ENCODE measurements around the gene MAP4K5.
"Not testable (repeated sequence)": the region's sequence is repeated elsewhere in the genome, so short reads cannot be mapped to it uniquely, and the experiment has no call there.

Gene MAP4K5

GRCh38 chr14:50532502-50533240 lies at the start of gene MAP4K5:
Gene MAP4K5 (minus strand): TSS chr14:50532569. CDS start chr14:50532049, 520 bp downstream.
- peak; percentile 65 for DNase-seq (ENCODE audit: low read depth)

- DNase-seq (ENCODE audit: low read depth): no peak
Observed at GRCh38 chr14:50578433-50578832, 46.1 kb upstream of the MAP4K5 start.

- DNase-seq (ENCODE audit: low read depth): no peak
Observed at GRCh38 chr14:50577982-50578381, 45.6 kb upstream of the MAP4K5 start.

- DNase-seq (ENCODE audit: low read depth): no peak
Observed at GRCh38 chr14:50575769-50576168, 43.4 kb upstream of the MAP4K5 start.

GRCh38 chr14:50573862-50574261 lies 41.5 kb upstream of the MAP4K5 start:
- no peak for DNase-seq (ENCODE audit: low read depth)

- DNase-seq (ENCODE audit: low read depth): no peak
Observed at GRCh38 chr14:50569714-50570274, 37.4 kb upstream of the MAP4K5 start.

- DNase-seq (ENCODE audit: low read depth): no peak
Observed at GRCh38 chr14:50562841-50563240, 30.5 kb upstream of the MAP4K5 start.

- DNase-seq (ENCODE audit: low read depth): no peak
Observed at GRCh38 chr14:50560931-50561285, 28.5 kb upstream of the MAP4K5 start.

- no peak for DNase-seq (ENCODE audit: low read depth)
Observed at GRCh38 chr14:50559990-50560930, 27.9 kb upstream of the MAP4K5 start, which contains the start of gene ATL1. Gene ATL1 (plus strand): TSS chr14:50560145. CDS start chr14:50560266, 121 bp downstream.

- not testable (repeated sequence) for DNase-seq (ENCODE audit: low read depth)
Observed at GRCh38 chr14:50552796-50553195, 20.4 kb upstream of the MAP4K5 start.

GRCh38 chr14:50551877-50552276 lies 19.5 kb upstream of the MAP4K5 start:
- DNase-seq (ENCODE audit: low read depth): no peak

- no peak for DNase-seq (ENCODE audit: low read depth)
Observed at GRCh38 chr14:50550294-50550693, 17.9 kb upstream of the MAP4K5 start.

GRCh38 chr14:50545618-50546017 lies 13.2 kb upstream of the MAP4K5 start:
- no peak for DNase-seq (ENCODE audit: low read depth)

GRCh38 chr14:50544911-50545310 lies 12.5 kb upstream of the MAP4K5 start:
- DNase-seq (ENCODE audit: low read depth): no peak

- no peak for DNase-seq (ENCODE audit: low read depth)
Observed at GRCh38 chr14:50542941-50543418, 10.6 kb upstream of the MAP4K5 start.

- DNase-seq (ENCODE audit: low read depth): no peak
Observed at GRCh38 chr14:50541159-50541567, 8.8 kb upstream of the MAP4K5 start.

- DNase-seq (ENCODE audit: low read depth): no peak
Observed at GRCh38 chr14:50539051-50539450, 6.7 kb upstream of the MAP4K5 start.

GRCh38 chr14:50538034-50538433 lies 5.7 kb upstream of the MAP4K5 start:
- not testable (repeated sequence) for DNase-seq (ENCODE audit: low read depth)

GRCh38 chr14:50534997-50535396 lies 2.6 kb upstream of the MAP4K5 start:
- no peak for DNase-seq (ENCODE audit: low read depth)

GRCh38 chr14:50534416-50534815 lies 2.0 kb upstream of the MAP4K5 start:
- DNase-seq (ENCODE audit: low read depth): no peak

- no peak for DNase-seq (ENCODE audit: low read depth)
Observed at GRCh38 chr14:50533806-50534205, 1.4 kb upstream of the MAP4K5 start.

- DNase-seq (ENCODE audit: low read depth): no peak
Observed at GRCh38 chr14:50533241-50533705, 904 bp upstream of the MAP4K5 start.

All from CMK (cell line).